Measurements from ENCODE around the gene GPR176.
"Not testable (repeated sequence)": the region's sequence is repeated elsewhere in the genome, so short reads cannot be mapped to it uniquely, and the experiment has no call there.

The GPR176 gene

GRCh38 chr15:39814489-39814888 lies 105.6 kb downstream of the GPR176 start:
- no peak for DNase-seq (ENCODE audit: low read depth in 2 of 2, low spot score in 1 of 2)

- not testable (repeated sequence) for DNase-seq (ENCODE audit: low read depth in 2 of 2, low spot score in 1 of 2)
These were observed 107.4 kb downstream of the GPR176 start for GRCh38 chr15:39812651-39813050.

DNA sequence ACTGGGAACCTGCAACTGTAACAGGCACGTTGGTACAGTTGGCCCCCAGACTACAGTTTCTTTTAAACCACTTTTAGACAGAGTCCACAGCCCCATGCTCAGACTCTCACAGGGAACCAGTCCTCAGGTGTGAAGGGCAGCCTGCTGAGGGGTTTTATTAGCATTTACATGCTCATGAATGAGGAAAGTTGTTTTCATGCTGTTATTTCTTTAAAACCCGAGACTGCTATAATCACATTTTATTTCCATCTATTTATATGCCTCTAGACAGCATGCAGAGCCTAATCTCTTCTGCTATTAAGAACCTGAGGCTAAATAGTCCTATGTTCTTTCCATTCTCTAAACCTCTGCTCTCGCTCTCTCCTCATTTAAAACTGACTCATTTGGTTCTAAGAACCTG lies 111.2 kb downstream of the GPR176 start:
- no peak for DNase-seq (ENCODE audit: low read depth in 2 of 2, low spot score in 1 of 2)

GRCh38 chr15:39807791-39808190 lies 112.3 kb downstream of the GPR176 start:
- DNase-seq (ENCODE audit: low read depth in 2 of 2, low spot score in 1 of 2), result no peak

- no peak for DNase-seq (ENCODE audit: low read depth in 2 of 2, low spot score in 1 of 2)
These were observed 116.0 kb downstream of the GPR176 start for GRCh38 chr15:39804026-39804425.

- no peak for DNase-seq (ENCODE audit: low read depth in 2 of 2, low spot score in 1 of 2)
These were observed 117.0 kb downstream of the GPR176 start for GRCh38 chr15:39803016-39803415.

DNA sequence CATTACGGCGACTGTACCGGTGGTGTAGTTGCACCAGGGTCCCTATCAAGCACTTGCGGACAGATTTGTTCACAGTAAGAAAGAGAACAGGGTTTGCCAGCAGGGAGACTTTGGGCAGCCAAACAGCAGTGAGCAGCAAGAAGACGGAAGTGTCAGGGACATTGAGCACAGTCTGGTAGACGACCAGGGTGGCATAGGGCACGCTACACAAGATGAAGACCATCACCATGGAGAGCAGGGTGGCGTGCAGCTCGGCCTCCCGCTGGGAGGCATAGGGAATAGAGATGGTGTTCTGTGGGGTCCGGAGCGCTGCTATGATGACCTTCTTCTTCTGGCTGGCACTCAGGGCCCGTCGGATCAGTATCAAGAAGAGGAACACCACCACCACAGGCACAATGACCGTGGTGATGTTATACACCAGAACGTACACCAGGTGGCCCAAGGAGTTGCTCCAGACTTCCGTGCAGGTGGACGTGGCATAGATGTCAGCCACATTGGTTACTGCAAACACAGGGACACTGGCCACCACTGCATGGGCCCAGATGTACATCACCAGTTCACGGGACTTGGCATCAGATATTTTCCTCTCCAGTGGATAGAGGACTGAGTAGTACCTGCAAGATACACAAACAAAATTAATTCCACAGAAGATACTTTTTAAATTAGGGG lies 118.3 kb downstream of the GPR176 start:
- DNase-seq (ENCODE audit: low read depth in 2 of 2, low spot score in 1 of 2), result no peak

- DNase-seq (ENCODE audit: low read depth in 2 of 2, low spot score in 1 of 2), result no peak
These were observed 120.5 kb downstream of the GPR176 start for GRCh38 chr15:39799552-39800011.

DNA sequence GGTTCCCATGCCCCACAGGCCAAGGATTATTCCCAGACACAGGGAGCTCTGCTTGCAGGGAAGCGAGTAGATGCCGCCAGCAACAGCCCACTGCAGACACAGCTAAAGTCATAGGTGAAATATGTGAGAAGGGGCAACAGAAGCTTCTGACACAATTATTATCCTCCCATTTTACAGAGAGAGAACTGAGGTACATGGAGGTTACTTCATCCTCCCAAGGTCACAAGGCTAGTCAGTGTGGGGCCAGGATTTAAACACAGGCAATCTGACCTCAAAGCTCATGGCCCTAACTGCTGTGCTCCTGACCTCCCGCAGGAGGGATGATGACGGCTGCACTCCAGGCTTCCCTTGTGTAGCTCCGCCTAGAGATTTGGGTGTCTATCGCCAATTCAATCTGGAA lies 121.7 kb downstream of the GPR176 start:
- no peak for DNase-seq (ENCODE audit: low read depth in 2 of 2, low spot score in 1 of 2)

DNA sequence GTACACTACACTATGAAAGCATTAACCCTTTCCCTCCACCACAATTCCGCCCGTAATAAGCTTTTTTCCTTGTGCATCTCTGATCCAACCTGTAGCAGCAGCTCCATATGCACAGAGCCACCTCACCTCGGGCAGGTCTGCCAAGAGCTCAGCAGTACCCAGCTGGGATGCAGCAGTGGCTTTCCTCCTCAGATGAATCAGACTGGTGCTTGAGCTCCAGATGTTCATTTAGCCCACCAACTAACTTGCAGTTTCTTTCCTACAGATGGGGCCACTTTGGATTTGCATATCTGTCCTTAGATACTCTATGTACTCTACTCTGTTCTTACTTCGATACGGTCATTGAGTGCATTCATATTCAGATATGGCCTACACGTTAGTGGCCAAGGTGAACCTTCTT lies 122.7 kb downstream of the GPR176 start:
- no peak for DNase-seq (ENCODE audit: low read depth in 2 of 2, low spot score in 1 of 2)

DNA sequence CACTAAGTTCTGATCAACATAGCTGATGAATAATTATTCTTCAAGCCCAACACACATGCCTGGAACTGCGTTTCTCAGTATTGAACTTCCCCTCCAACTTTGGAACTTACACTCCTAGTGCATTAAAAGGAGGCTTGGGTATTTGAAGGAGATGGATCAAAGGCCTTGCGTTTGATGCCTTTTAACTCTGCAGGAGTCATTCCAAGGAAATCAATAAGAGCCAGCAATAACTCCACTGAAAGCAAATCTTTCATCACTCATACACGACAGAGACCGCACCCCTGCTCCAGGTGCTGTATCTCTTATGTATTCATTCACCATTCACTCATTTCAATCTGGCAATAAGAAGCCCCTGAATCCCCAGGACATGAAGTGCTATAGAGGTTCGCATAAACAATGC lies 123.5 kb downstream of the GPR176 start:
- no peak for DNase-seq (ENCODE audit: low read depth in 2 of 2, low spot score in 1 of 2)

DNA sequence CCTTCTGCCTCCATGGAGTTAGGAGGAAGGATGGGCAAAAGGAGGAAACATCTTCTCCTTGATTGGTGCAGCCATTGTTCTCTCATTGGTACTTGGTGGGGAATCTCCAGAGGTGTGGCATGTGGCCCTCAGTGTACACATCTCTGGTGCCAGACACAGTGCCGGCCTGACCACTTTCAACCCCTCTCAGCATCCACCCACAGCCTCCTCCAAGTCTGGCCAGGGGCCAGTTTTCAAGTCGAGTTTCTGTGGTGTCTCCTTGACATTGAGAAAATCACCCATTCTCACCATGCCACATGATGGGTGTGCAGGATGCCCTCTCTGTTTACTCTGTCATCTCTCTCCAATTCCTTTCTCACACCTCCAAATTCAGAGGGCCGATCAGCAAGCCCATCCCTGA lies 124.6 kb downstream of the GPR176 start:
- DNase-seq (ENCODE audit: low read depth in 2 of 2, low spot score in 1 of 2), result no peak

DNA sequence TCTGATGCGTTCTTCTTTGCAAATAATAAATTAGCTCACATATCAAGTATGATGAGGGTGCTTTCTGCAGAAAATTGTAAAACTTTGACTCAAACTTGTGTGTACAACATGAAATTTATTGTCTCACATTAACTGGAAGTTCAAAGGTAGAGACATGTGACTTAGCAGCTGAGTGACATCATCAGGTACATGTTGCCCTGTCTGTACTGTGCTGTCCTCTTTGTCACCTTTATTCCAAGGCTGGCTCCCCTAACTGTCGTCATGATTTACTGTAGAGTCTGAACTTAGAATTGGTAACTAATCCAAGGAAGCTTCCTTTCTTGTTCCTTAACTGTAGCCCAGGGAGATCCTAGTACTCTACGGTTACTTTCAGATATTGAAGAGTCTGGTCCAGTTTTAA lies 125.1 kb downstream of the GPR176 start:
- DNase-seq (ENCODE audit: low read depth in 2 of 2, low spot score in 1 of 2), result no peak

GRCh38 chr15:39793923-39794322 lies 126.1 kb downstream of the GPR176 start:
- no peak for DNase-seq (ENCODE audit: low read depth in 2 of 2, low spot score in 1 of 2)

DNA sequence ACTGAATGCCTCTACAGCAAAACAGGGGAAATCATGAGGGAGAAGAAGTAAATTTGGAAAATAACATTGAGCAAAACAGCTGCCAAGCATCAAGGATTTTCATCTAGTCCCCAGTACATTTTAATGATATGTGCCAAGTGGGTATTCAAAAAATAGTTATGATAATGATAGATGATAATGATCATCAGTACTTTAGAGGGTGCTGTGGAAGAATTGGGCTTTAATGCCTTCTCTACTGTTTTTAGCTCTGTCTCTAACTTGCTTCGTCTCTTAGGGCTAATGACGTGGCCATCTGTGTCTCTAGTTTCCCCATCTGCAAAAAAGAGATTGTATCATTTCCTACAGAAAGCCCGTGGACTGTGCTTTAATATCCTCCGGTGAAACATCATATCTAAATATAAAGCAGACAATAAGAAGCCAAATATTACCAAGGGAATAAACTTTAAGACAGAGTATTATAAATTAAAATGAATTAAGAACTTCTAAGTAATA lies 127.2 kb downstream of the GPR176 start:
- no peak for DNase-seq (ENCODE audit: low read depth in 2 of 2, low spot score in 1 of 2)

DNA sequence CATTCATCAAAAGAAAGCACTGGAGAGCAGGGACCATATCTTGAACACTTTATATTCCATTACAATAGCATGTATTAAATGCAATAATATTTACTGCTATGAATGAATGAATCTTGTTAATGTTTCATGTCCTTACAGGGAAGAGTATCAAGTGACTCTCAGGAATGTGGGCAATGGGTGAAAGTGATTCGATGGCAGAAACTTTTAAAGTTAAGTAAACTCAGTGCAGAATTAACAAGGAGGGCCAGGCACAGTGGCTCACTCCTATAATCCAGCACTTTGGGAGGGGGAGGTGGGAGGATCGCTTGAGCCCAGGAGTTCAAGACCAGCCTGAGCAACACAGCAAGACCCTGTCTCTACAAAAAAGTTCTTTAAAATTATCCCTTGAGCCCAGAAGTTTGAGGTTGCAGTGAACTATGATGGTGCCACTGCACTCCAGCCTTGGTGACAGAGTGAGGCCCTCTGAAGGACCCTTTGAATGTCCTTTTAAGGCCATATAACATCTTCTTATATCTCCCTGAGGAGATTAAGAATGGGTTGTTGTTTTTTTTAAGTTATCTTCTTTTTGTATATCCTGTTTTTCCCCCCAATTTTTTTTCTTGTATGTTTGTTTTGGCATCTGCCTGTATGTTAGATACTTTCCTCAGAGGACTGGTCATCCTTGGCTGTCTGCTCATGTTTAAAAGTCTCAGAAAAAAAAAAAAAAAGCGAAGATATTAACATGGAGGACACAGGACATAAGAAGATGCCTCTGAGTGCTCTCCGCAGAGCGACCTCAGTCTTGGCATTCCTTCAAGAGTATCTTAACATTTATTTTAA lies 127.8 kb downstream of the GPR176 start:
- no peak for DNase-seq (ENCODE audit: low read depth in 2 of 2, low spot score in 1 of 2)

- no peak for DNase-seq (ENCODE audit: low read depth in 2 of 2, low spot score in 1 of 2)
These were observed 130.3 kb downstream of the GPR176 start for GRCh38 chr15:39789736-39790135.

DNA sequence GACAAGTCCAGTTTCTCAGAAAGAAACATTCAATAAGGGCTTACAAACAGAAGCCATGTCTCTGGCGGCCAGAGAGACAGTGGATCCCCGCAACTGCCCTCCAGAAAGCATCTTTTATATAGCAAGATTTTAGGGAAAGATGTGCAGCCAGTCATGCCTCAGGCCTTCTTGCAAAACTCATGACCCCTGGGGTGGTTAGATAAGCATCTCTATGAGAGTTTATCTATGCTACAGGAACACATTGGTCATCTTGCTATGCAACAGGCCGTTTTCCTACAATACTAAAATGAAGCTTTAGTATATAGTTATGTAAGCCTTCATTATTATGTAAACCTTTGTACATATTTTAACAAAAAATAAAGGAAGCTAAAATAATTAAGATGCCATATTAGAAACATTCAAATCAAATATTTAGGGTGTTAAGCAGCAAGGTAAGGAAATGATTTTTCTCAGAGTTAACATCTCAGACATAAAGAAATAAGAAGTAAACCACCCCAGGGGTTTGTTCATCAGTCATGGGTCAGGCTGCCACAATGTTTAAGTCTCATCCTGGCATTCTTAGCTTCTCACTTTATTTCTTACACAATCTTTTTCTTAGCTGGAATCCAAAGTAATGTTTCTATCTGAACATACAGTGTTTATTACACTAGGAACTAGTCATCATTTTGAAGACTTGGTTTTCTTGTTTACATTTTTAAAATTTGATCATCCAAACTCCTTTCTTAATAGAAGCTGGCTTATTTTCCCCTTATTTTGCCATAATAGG lies 131.1 kb downstream of the GPR176 start:
- DNase-seq (ENCODE audit: low read depth in 2 of 2, low spot score in 1 of 2), result no peak

GRCh38 chr15:39788108-39788507 lies 132.0 kb downstream of the GPR176 start:
- no peak for DNase-seq (ENCODE audit: low read depth in 2 of 2, low spot score in 1 of 2)

DNA sequence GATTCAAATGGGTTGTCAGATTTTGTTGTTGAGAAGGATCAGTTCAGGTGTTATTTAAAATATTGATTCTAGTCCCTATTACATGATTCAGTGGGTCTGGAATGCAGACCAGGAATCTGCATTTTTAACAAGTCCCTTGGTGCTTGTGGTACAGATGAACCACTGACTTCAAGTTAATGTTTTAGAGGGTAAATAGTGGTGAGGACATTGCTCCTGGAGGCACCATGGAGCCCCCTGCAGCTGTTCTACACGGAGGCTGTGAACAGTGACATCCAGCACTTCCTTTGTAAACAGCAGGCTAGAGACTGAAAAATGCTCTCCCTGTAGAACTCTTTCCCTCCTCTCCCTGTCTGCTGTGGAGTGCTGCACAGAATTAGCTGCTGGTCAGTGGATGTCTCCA lies 132.6 kb downstream of the GPR176 start:
- DNase-seq (ENCODE audit: low read depth in 2 of 2, low spot score in 1 of 2), result no peak

GRCh38 chr15:39786447-39787056 lies 133.5 kb downstream of the GPR176 start:
- DNase-seq (ENCODE audit: low read depth in 2 of 2, low spot score in 1 of 2), result no peak

Data from stimulated activated CD8-positive, alpha-beta memory T cell treated with anti-CD3 and anti-CD28 coated beads, Interleukin-4, amount 100 ng/mL, for 4 hours (primary cell).